ENCODE results near the gene MOGAT2. TPM values are rescaled to one million over a fixed set of nuclear protein-coding genes. Genes with fewer than 3 reads are reported as not detected.

Gene MOGAT2
- total and polyA plus RNA-seq, 2 of the 13 experiments (the other 11 are each of a cell fraction or from before 2014, with no cell fraction given): 27.2 to 27.8 TPM

DNA sequence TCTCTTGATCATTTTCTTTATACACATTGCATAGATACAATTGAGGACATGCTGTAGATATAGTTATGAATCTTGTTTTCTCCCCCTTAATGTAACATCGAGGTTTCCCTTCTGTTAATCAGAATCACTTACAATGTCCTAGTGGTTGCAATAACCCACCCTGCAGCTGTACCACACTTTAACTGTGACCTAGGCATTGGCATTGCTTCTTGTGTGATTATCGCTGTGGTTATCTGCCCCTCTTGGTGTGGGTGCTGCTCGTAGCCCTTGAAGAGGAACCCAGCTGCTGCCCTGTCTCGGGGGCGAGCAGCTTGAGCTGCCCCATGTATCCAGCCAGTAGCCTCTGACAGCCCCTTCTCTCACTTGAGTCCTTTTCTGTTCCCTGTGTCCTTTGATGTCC, 52.5 kb downstream of the MOGAT2 start (continued):
- TF ChIP-seq, protein P1, sequence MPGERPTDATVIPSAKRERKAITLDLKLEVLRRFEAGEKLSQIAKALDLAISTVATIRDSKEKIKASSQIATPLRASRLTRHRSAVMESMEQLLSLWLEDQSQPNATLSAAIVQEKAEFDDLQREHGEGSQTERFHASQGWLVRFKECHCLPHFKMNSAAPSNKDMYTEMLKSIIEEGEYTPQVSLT (CRISPR knock-in tag; IDR thresholded peaks at IDR 0.05; ENCODE audit: borderline replicate concordance, low read depth): no peak
- TF ChIP-seq ZNF781 (CRISPR knock-in tag; IDR thresholded peaks at IDR 0.05; ENCODE audit: borderline replicate concordance, not compliant biosample characterization): no peak

DNA sequence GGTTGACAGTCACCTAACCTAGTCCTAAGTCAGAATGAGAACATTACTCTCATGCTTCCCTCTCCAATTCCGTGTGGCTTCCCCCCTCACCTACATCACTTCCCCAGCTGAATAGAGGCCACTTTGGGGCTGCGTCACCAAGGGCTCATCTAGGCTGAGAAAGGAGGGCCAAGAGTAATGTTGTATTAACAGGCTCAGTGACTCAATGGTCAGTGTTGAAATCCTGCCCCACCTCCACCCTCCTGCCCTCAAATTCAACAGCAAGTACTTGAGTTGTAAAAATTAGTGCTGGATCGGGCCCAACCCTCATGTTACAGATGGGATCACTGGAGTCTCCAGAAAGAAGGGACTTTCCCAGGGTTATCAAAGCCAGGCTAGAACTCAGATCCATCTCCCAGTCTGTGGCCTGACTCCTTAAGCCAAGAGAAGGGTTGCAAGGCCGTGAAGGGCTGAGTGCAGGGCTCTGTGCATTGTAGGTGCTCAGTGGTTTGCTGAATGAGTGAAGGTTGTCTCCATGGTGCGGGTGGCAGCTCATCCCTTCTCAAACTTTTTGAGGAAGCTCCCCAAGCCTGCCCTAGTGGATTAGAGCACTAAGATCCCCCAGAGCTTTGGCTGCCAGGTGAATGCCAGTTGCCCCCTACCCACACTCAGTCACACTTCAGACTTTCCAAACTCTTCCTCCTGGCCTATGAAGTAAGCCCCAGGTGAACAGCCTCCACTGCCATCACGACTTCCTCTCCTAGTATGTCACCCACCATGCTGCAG, 54.2 kb downstream of the MOGAT2 start:
- H4K20me1 ChIP-seq (ENCODE audit: insufficient read depth, low read length): no peaks in the 10 kb centered on the region
- H3K9ac ChIP-seq (ENCODE audit: insufficient read depth, low read depth, low read length): no peak overlapping the region
- intact Hi-C loops (cut with micrococcal nuclease; ENCODE audit: unreplicated experiment) (no loop called here), in situ Hi-C loops (cut with HindIII; ENCODE audit: extremely low pct_ligation_motif_present, low pct_unique_long_range_greater_than_20kb) (no loop called here)
- no peak for FAIRE-seq
- no peak overlapping the region for H3K4me3 ChIP-seq (replicated peaks in 1 of 3; ENCODE audit: insufficient read depth in 1 of 3, low read depth in 2 of 3, low read length in 3 of 3)
- no peak overlapping the region for H2AFZ ChIP-seq (ENCODE audit: low read length)
- ATAC-seq: no peak
- H3K36me3 ChIP-seq (replicated peaks in 1 of 2; ENCODE audit: control insufficient read depth in 1 of 2, insufficient read depth in 2 of 2, low read length in 2 of 2): peaks cover 0 to 14% of the 10 kb centered on the region in 2 experiments; a peak in 2 of 5 replicates
- H3K9me3 ChIP-seq (ENCODE audit: low read length): no peaks in the 10 kb centered on the region
- peaks cover 51% of the 10 kb centered on the region for H3K4me1 ChIP-seq (ENCODE audit: insufficient read depth, low read length)
- DNase-seq (ENCODE audit: low spot score): no peak
- TF ChIP-seq ZNF615 (CRISPR knock-in tag; IDR thresholded peaks at IDR 0.05; ENCODE audit: borderline replicate concordance) (no peak), GFI1 (CRISPR knock-in tag; IDR thresholded peaks at IDR 0.05; ENCODE audit: borderline replicate concordance) (no peak), KDM6A (CRISPR knock-in tag; IDR thresholded peaks at IDR 0.05; ENCODE audit: low read depth) (no peak), RXRA (CRISPR knock-in tag; IDR thresholded peaks at IDR 0.05) (no peak), CBFB (CRISPR knock-in tag; IDR thresholded peaks at IDR 0.05) (no peak), ZFP62 (CRISPR knock-in tag; IDR thresholded peaks at IDR 0.05) (no peak), ZNF343 (CRISPR knock-in tag; IDR thresholded peaks at IDR 0.05) (no peak)
- TF ChIP-seq, protein P2, sequence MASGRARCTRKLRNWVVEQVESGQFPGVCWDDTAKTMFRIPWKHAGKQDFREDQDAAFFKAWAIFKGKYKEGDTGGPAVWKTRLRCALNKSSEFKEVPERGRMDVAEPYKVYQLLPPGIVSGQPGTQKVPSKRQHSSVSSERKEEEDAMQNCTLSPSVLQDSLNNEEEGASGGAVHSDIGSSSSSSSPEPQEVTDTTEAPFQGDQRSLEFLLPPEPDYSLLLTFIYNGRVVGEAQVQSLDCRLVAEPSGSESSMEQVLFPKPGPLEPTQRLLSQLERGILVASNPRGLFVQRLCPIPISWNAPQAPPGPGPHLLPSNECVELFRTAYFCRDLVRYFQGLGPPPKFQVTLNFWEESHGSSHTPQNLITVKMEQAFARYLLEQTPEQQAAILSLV (CRISPR knock-in tag; IDR thresholded peaks at IDR 0.05; ENCODE audit: borderline replicate concordance): no peak
- TF ChIP-seq, protein P3, sequence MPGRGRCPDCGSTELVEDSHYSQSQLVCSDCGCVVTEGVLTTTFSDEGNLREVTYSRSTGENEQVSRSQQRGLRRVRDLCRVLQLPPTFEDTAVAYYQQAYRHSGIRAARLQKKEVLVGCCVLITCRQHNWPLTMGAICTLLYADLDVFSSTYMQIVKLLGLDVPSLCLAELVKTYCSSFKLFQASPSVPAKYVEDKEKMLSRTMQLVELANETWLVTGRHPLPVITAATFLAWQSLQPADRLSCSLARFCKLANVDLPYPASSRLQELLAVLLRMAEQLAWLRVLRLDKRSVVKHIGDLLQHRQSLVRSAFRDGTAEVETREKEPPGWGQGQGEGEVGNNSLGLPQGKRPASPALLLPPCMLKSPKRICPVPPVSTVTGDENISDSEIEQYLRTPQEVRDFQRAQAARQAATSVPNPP (CRISPR knock-in tag; IDR thresholded peaks at IDR 0.05): no peak
- H3K27me3 ChIP-seq (ENCODE audit: control insufficient read depth in 1 of 2, insufficient read depth in 2 of 2, low read length in 2 of 2): no peaks in the 10 kb centered on the region
- no peak overlapping the region for H3K27ac ChIP-seq (ENCODE audit: extremely low read length, insufficient read depth, low read length)
- H3K4me2 ChIP-seq (ENCODE audit: low read depth, low read length): no peak overlapping the region
- ChIA-PET POLR2A (interaction anchor here (3.3 to 4.1 kb wide), 2 partner anchors 13 to 50 kb away, joined by 20 to 62 read pairs; no protein-coding TSS in a partner anchor), CTCF (ENCODE audit: low intra/inter-chr PET ratio, low total read pairs) (no interaction called here)
- no TSS peak for BruUV-seq (replicated peaks)
- WGBS (ENCODE audit: low lambda C conversion rate): 84% methylated on average over 5 of the region's 6 CpGs
- H3K79me2 ChIP-seq (ENCODE audit: insufficient read depth, low read length): peaks cover 35% of the 10 kb centered on the region
